Activated CD4-positive, alpha-beta T cell treated with anti-CD3 and anti-CD28 coated beads, Interleukin-2, amount 10 ng/mL, durations not matched to agents 7 days and 5 days (primary cell): ENCODE measurements around the gene HENMT1. TPM values are rescaled to one million over a fixed set of nuclear protein-coding genes. Genes with fewer than 3 reads are reported as not detected.
"Not testable (repeated sequence)": the region's sequence is repeated elsewhere in the genome, so short reads cannot be mapped to it uniquely, and the experiment has no call there.

Source experiments
- CTCF ChIA-PET: fragments of 350-600 bp; sonication (Branson Sonifier 250); formaldehyde crosslinking; loops from one replicate; lab custom pipeline; 2021; ENCODE audit warnings: antibody characterized with exemption; lab: Charles Lee
- POLR2A ChIA-PET: fragments of 350-600 bp; sonication (Branson Sonifier 250); formaldehyde crosslinking; loops from one replicate; lab custom pipeline; 2021; ENCODE audit warnings: antibody characterized with exemption; lab: Charles Lee
- DNase-seq: peaks from one replicate; pipeline ENCODE4 v3.0.0-alpha.2; 2020
- H3K27ac Mint-ChIP-seq: one replicate; pipeline ENCODE4 v1.8.0; 2021; ENCODE audit warnings: mild to moderate bottlenecking, moderate library complexity, mixed read lengths
- H3K27me3 Mint-ChIP-seq: one replicate; pipeline ENCODE4 v1.8.0; 2021; ENCODE audit warnings: mixed read lengths
- H3K36me3 Mint-ChIP-seq: one replicate; pipeline ENCODE4 v1.8.0; 2021; ENCODE audit warnings: low read depth, mixed read lengths
- H3K4me1 Mint-ChIP-seq: one replicate; pipeline ENCODE4 v1.8.0; 2021; ENCODE audit warnings: mixed read lengths
- H3K4me3 Mint-ChIP-seq: one replicate; pipeline ENCODE4 v1.8.0; 2021; ENCODE audit warnings: mild to moderate bottlenecking, moderate library complexity, mixed read lengths
- H3K9me3 Mint-ChIP-seq: one replicate; pipeline ENCODE4 v1.8.0; 2021; ENCODE audit warnings: mixed read lengths
- total RNA-seq, 2 experiments: library from RNA; stranded (reverse); gene quantifications; one replicate each; pipeline ENCODE4 v1.2.3, GENCODE V29; 2021

HENMT1 gene
- total RNA-seq, 2 experiments from 2014 or later = 22.7 to 23.6 TPM

GRCh38 chr1:108643492-108644335, 17.2 kb downstream of the HENMT1 start:
- peaks cover 39% of the 10 kb centered on the region for H3K36me3 Mint-ChIP-seq
- H3K4me3 Mint-ChIP-seq = no peak overlapping the region
- peak; percentile 74 for DNase-seq
- ChIA-PET CTCF (interaction anchor here (0.6 to 3.8 kb wide), 13 partner anchors 11 to 519 kb away, joined by 3 to 23 read pairs (median 3); partner anchors contain the start of genes EEIG2, HENMT1 and PRPF38B), POLR2A (interaction anchor here (1.0 kb wide), 1 partner anchor 82 kb away, joined by 3 read pairs; no protein-coding TSS in a partner anchor)
- no peaks in the 10 kb centered on the region for H3K27me3 Mint-ChIP-seq
- H3K4me1 Mint-ChIP-seq = peaks cover 74% of the 10 kb centered on the region
- peak overlapping the region; percentile 97 for H3K27ac Mint-ChIP-seq
- H3K9me3 Mint-ChIP-seq = peaks cover 6% of the 10 kb centered on the region

- Mint-ChIP-seq H3K4me1 (peaks cover 49% of the 10 kb centered on the region), H3K36me3 (peaks cover 15% of the 10 kb centered on the region)
- H3K27ac Mint-ChIP-seq, POLR2A ChIA-PET, DNase-seq, H3K9me3 Mint-ChIP-seq, H3K27me3 Mint-ChIP-seq, H3K4me3 Mint-ChIP-seq: not testable (repeated sequence)
- CTCF ChIA-PET = interaction anchor here (1.7 kb wide), 1 partner anchor 80 kb away, joined by 4 read pairs; the partner anchor contains the start of gene EEIG2
Measured at GRCh38 chr1:108640863-108641262, 20.0 kb downstream of the HENMT1 start.

- DNase-seq = peak; percentile 25
Measured at GRCh38 chr1:108639899-108640560, 20.9 kb downstream of the HENMT1 start.

GRCh38 chr1:108636876-108637275, 24.0 kb downstream of the HENMT1 start:
- peaks cover 26% of the 10 kb centered on the region for H3K36me3 Mint-ChIP-seq
- no peak for DNase-seq
- no peak overlapping the region for H3K27ac Mint-ChIP-seq
- H3K4me1 Mint-ChIP-seq = peaks cover 13% of the 10 kb centered on the region
- no peak overlapping the region for H3K4me3 Mint-ChIP-seq
- POLR2A ChIA-PET = no interaction called here
- peaks cover 4% of the 10 kb centered on the region for H3K9me3 Mint-ChIP-seq
- no peaks in the 10 kb centered on the region for H3K27me3 Mint-ChIP-seq
- CTCF ChIA-PET = no interaction called here

More at GRCh38 chr1:108639899-108640560, 20.9 kb downstream of the HENMT1 start:
- ChIA-PET POLR2A (interaction anchor here (0.6 kb wide), 1 partner anchor 23 kb away, joined by 3 read pairs; no protein-coding TSS in a partner anchor), CTCF (interaction anchor here (1.7 kb wide), 1 partner anchor 79 kb away, joined by 4 read pairs; the partner anchor contains the start of gene EEIG2)
- Mint-ChIP-seq H3K27me3 (no peaks in the 10 kb centered on the region), H3K36me3 (peaks cover 21% of the 10 kb centered on the region), H3K4me3 (no peak overlapping the region), H3K27ac (peak overlapping the region; percentile 61), H3K4me1 (peaks cover 41% of the 10 kb centered on the region), H3K9me3 (peaks cover 4% of the 10 kb centered on the region)

GRCh38 chr1:108634521-108634920, 26.4 kb downstream of the HENMT1 start:
- Mint-ChIP-seq H3K27me3 (no peaks in the 10 kb centered on the region), H3K36me3 (peaks cover 29% of the 10 kb centered on the region), H3K9me3 (no peaks in the 10 kb centered on the region), H3K4me1 (no peaks in the 10 kb centered on the region), H3K27ac (no peak overlapping the region), H3K4me3 (no peak overlapping the region)
- ChIA-PET CTCF (no interaction called here), POLR2A (no interaction called here)
- DNase-seq = no peak

- ChIA-PET POLR2A (no interaction called here), CTCF (no interaction called here)
- no peak overlapping the region for H3K27ac Mint-ChIP-seq
- no peaks in the 10 kb centered on the region for H3K27me3 Mint-ChIP-seq
- no peaks in the 10 kb centered on the region for H3K9me3 Mint-ChIP-seq
- DNase-seq = no peak
- H3K4me1 Mint-ChIP-seq = no peaks in the 10 kb centered on the region
- peaks cover 15% of the 10 kb centered on the region for H3K36me3 Mint-ChIP-seq
- H3K4me3 Mint-ChIP-seq = no peak overlapping the region
Measured at GRCh38 chr1:108628665-108629064, 32.2 kb downstream of the HENMT1 start.

GRCh38 chr1:108627951-108628350, 32.9 kb downstream of the HENMT1 start:
- CTCF ChIA-PET = no interaction called here
- Mint-ChIP-seq H3K36me3 (peaks cover 15% of the 10 kb centered on the region), H3K4me3 (no peak overlapping the region)

GRCh38 chr1:108627256-108627655, 33.6 kb downstream of the HENMT1 start:
- no peak overlapping the region for H3K4me3 Mint-ChIP-seq
- POLR2A ChIA-PET = no interaction called here

More at GRCh38 chr1:108627951-108628350, 32.9 kb downstream of the HENMT1 start:
- POLR2A ChIA-PET = no interaction called here
- no peaks in the 10 kb centered on the region for H3K9me3 Mint-ChIP-seq
- DNase-seq = no peak
- H3K4me1 Mint-ChIP-seq = no peaks in the 10 kb centered on the region
- H3K27ac Mint-ChIP-seq = no peak overlapping the region
- no peaks in the 10 kb centered on the region for H3K27me3 Mint-ChIP-seq

GRCh38 chr1:108624069-108624468, 36.8 kb downstream of the HENMT1 start:
- ChIA-PET POLR2A (no interaction called here), CTCF (no interaction called here)
- Mint-ChIP-seq H3K27ac (no peak overlapping the region), H3K36me3 (no peaks in the 10 kb centered on the region), H3K9me3 (no peaks in the 10 kb centered on the region), H3K27me3 (no peaks in the 10 kb centered on the region), H3K4me3 (no peak overlapping the region), H3K4me1 (no peaks in the 10 kb centered on the region)
- DNase-seq = no peak

More at GRCh38 chr1:108627256-108627655, 33.6 kb downstream of the HENMT1 start:
- CTCF ChIA-PET = no interaction called here
- Mint-ChIP-seq H3K27me3 (no peaks in the 10 kb centered on the region), H3K36me3 (peaks cover 13% of the 10 kb centered on the region), H3K27ac (no peak overlapping the region), H3K4me1 (no peaks in the 10 kb centered on the region), H3K9me3 (no peaks in the 10 kb centered on the region)
- no peak for DNase-seq

GRCh38 chr1:108617724-108618056, 43.2 kb downstream of the HENMT1 start:
- no peak overlapping the region for H3K4me3 Mint-ChIP-seq
- H3K27me3 Mint-ChIP-seq = no peaks in the 10 kb centered on the region
- no peak for DNase-seq
- H3K4me1 Mint-ChIP-seq = no peaks in the 10 kb centered on the region
- ChIA-PET POLR2A (no interaction called here), CTCF (no interaction called here)
- H3K27ac Mint-ChIP-seq = no peak overlapping the region
- H3K9me3 Mint-ChIP-seq = no peaks in the 10 kb centered on the region
- no peaks in the 10 kb centered on the region for H3K36me3 Mint-ChIP-seq

- no peak overlapping the region for H3K4me3 Mint-ChIP-seq
- no peak for DNase-seq
- no peak overlapping the region for H3K27ac Mint-ChIP-seq
- H3K9me3 Mint-ChIP-seq = no peaks in the 10 kb centered on the region
- no peaks in the 10 kb centered on the region for H3K27me3 Mint-ChIP-seq
- H3K4me1 Mint-ChIP-seq = no peaks in the 10 kb centered on the region
- ChIA-PET CTCF (no interaction called here), POLR2A (no interaction called here)
- H3K36me3 Mint-ChIP-seq = no peaks in the 10 kb centered on the region
Measured at GRCh38 chr1:108617008-108617723, 43.7 kb downstream of the HENMT1 start.

- H3K36me3 Mint-ChIP-seq = no peaks in the 10 kb centered on the region
- H3K27ac Mint-ChIP-seq = no peak overlapping the region
- no peaks in the 10 kb centered on the region for H3K27me3 Mint-ChIP-seq
- no peak for DNase-seq
- no peak overlapping the region for H3K4me3 Mint-ChIP-seq
- ChIA-PET CTCF (interaction anchor here (0.6 to 1.4 kb wide), 2 partner anchors 16 to 46 kb away, joined by 3 to 4 read pairs; no protein-coding TSS in a partner anchor), POLR2A (no interaction called here)
- H3K4me1 Mint-ChIP-seq = no peaks in the 10 kb centered on the region
- no peaks in the 10 kb centered on the region for H3K9me3 Mint-ChIP-seq
Measured at GRCh38 chr1:108615544-108615943, 45.3 kb downstream of the HENMT1 start.
